Stimulated activated CD4-positive, alpha-beta T cell treated with anti-CD3 and anti-CD28 coated beads, Interleukin-2, amount 100 ng/mL, for 24 hours (primary cell): Measurements from ENCODE around the gene PCSK6.

Source experiments
- DNase-seq, 2 donors: peaks; one replicate each; pipeline ENCODE4 v3.0.0-alpha.2; 2020

The PCSK6 gene

GRCh38 chr15:101489599-101490407 lies at the start of gene PCSK6:
Gene PCSK6, minus strand, starts transcription at chr15:101489707. Its CDS starts 37 bp downstream, at chr15:101489670.
- peak in 1 of 2 donors; percentile 40 for DNase-seq

GRCh38 chr15:101538996-101539395 lies 49.5 kb upstream of the PCSK6 start:
- DNase-seq: no peak

GRCh38 chr15:101538177-101538576 lies 48.7 kb upstream of the PCSK6 start:
- no peak for DNase-seq

GRCh38 chr15:101537483-101538080 lies 48.1 kb upstream of the PCSK6 start:
- DNase-seq: no peak

GRCh38 chr15:101536875-101537405 lies 47.4 kb upstream of the PCSK6 start:
- peak in 1 of 2 donors; percentile 10 for DNase-seq

GRCh38 chr15:101536166-101536874 lies 46.8 kb upstream of the PCSK6 start:
- DNase-seq: peak in 1 of 2 donors; percentile 14

- peak in 1 of 2 donors; percentile 12 for DNase-seq
Observed at GRCh38 chr15:101535170-101535902, 45.8 kb upstream of the PCSK6 start.

- no peak for DNase-seq
Observed at GRCh38 chr15:101534376-101534970, 45.0 kb upstream of the PCSK6 start.

- DNase-seq: no peak
Observed at GRCh38 chr15:101533371-101534140, 44.0 kb upstream of the PCSK6 start.

- no peak for DNase-seq
Observed at GRCh38 chr15:101532865-101533264, 43.4 kb upstream of the PCSK6 start.

GRCh38 chr15:101531170-101531569 lies 41.7 kb upstream of the PCSK6 start:
- no peak for DNase-seq

GRCh38 chr15:101530224-101530958 lies 40.9 kb upstream of the PCSK6 start:
- DNase-seq: no peak

- no peak for DNase-seq
Observed at GRCh38 chr15:101528917-101529299, 39.4 kb upstream of the PCSK6 start.

GRCh38 chr15:101528108-101528916 lies 38.8 kb upstream of the PCSK6 start:
- no peak for DNase-seq

GRCh38 chr15:101526890-101527289 lies 37.4 kb upstream of the PCSK6 start:
- no peak for DNase-seq

- no peak for DNase-seq
Observed at GRCh38 chr15:101526442-101526841, 36.9 kb upstream of the PCSK6 start.

GRCh38 chr15:101526021-101526420 lies 36.5 kb upstream of the PCSK6 start:
- no peak for DNase-seq

- DNase-seq: no peak
Observed at GRCh38 chr15:101525087-101525669, 35.7 kb upstream of the PCSK6 start.

GRCh38 chr15:101523560-101523940 lies 34.0 kb upstream of the PCSK6 start:
- no peak for DNase-seq
